Measurements from ENCODE around the gene HOXA4.

The HOXA4 gene

GRCh38 chr7:27167916-27168264, 37.3 kb upstream of the HOXA4 start:
- no peak for DNase-seq (ENCODE audit: insufficient read length, low spot score)
- TF ChIP-seq CTCF (IDR thresholded peaks at IDR 0.05; ENCODE audit: insufficient read depth, missing control alignments), result no peak
- no peak for FAIRE-seq

GRCh38 chr7:27166531-27167505, 36.3 kb upstream of the HOXA4 start:
- DNase-seq (ENCODE audit: insufficient read length, low spot score) (no peak), FAIRE-seq (no peak)
- TF ChIP-seq CTCF (IDR thresholded peaks at IDR 0.05; ENCODE audit: insufficient read depth, missing control alignments), result no peak

- no peak for TF ChIP-seq CTCF (IDR thresholded peaks at IDR 0.05; ENCODE audit: insufficient read depth, missing control alignments)
- FAIRE-seq, result no peak
These were observed 35.5 kb upstream of the HOXA4 start for GRCh38 chr7:27165996-27166530.

GRCh38 chr7:27165089-27165995, 34.8 kb upstream of the HOXA4 start, which contains the start of gene HOXA9:
TSS of gene HOXA9 (minus strand) at chr7:27165537. CDS start at chr7:27165457, 80 bp downstream.
- TF ChIP-seq CTCF (IDR thresholded peaks at IDR 0.05; ENCODE audit: insufficient read depth, missing control alignments), result no peak
- FAIRE-seq (no peak), DNase-seq (ENCODE audit: insufficient read length, low spot score) (no peak)

More at GRCh38 chr7:27165996-27166530, 35.5 kb upstream of the HOXA4 start:
- no peak for DNase-seq (ENCODE audit: insufficient read length, low spot score)

GRCh38 chr7:27164367-27165088, 34.0 kb upstream of the HOXA4 start:
- TF ChIP-seq CTCF (IDR thresholded peaks at IDR 0.05; ENCODE audit: insufficient read depth, missing control alignments), result no peak
- no peak for DNase-seq (ENCODE audit: insufficient read length, low spot score)
- no peak for FAIRE-seq

- no peak for DNase-seq (ENCODE audit: insufficient read length, low spot score)
- FAIRE-seq, result no peak
- no peak for TF ChIP-seq CTCF (IDR thresholded peaks at IDR 0.05; ENCODE audit: insufficient read depth, missing control alignments)
These were observed 33.4 kb upstream of the HOXA4 start for GRCh38 chr7:27164045-27164366.

All from D721Med (cell line).